H1 (cell line): ENCODE measurements around the gene PMM1. TPM values are rescaled to one million over a fixed set of nuclear protein-coding genes. Genes with fewer than 3 reads are reported as not detected.

Experiments used
- CTCF ChIA-PET: fragments of 300-600 bp; sonication (Branson Sonifier 250); formaldehyde crosslinking; loops from one replicate; lab custom pipeline; 2021; ENCODE audit not compliant: partially characterized antibody; lab: Charles Lee
- POLR2A ChIA-PET: fragments of 300-600 bp; sonication (Branson Sonifier 250); formaldehyde crosslinking; loops from one replicate; lab custom pipeline; 2021; ENCODE audit warnings: inconsistent platforms; ENCODE audit not compliant: partially characterized antibody; lab: Charles Lee
- DNase-seq, 2 experiments: peaks; one replicate each; pipeline versions ENCODE4 v3.0.0 to v3.0.0-alpha.2; 2010 to 2022; ENCODE audit warnings: low spot score in 2 of 2, low read depth in 1 of 2, mixed read lengths in 1 of 2
- FAIRE-seq: peaks from 2 replicates; lab custom pipeline; 2011; peaks lifted over from hg19 to GRCh38; lab: Jason Lieb, UNC
- H2AFZ ChIP-seq: 2 replicates; pipeline ENCODE4 v1.8.1; 2012; ENCODE audit warnings: low read length, inconsistent platforms
- H2AK5ac ChIP-seq: 2 replicates; pipeline ENCODE4 v1.6.1; 2013; ENCODE audit warnings: low read depth, low read length
- H2BK120ac ChIP-seq: replicated peaks from 2 replicates; pipeline ENCODE3; 2013; ENCODE audit warnings: low read depth, low read length, inconsistent platforms
- H2BK12ac ChIP-seq: 2 replicates; pipeline ENCODE4 v1.6.1; 2013; ENCODE audit warnings: low read depth, low read length
- H2BK15ac ChIP-seq: 2 replicates; pipeline ENCODE4 v1.6.1; 2013; ENCODE audit warnings: low read length
- H2BK20ac ChIP-seq: 2 replicates; pipeline ENCODE4 v1.6.1; 2013; ENCODE audit warnings: low read length
- H2BK5ac ChIP-seq: 2 replicates; pipeline ENCODE4 v1.6.1; 2013; ENCODE audit warnings: low read depth, low read length
- H3K14ac ChIP-seq: 2 replicates; pipeline ENCODE4 v1.6.1; 2013; ENCODE audit warnings: inconsistent platforms; ENCODE audit not compliant: insufficient read length
- H3K18ac ChIP-seq: 2 replicates; pipeline ENCODE4 v1.6.1; 2013; ENCODE audit warnings: low read length; ENCODE audit errors: extremely low read depth
- H3K23ac ChIP-seq: 2 replicates; pipeline ENCODE4 v1.6.1; 2013; ENCODE audit warnings: inconsistent platforms; ENCODE audit not compliant: insufficient read length
- H3K23me2 ChIP-seq: 2 replicates; pipeline ENCODE4 v1.6.1; 2013; ENCODE audit warnings: low read depth, low read length
- H3K27ac ChIP-seq: 2 replicates; pipeline ENCODE4 v1.6.1; 2011; ENCODE audit warnings: low read depth, low read length, inconsistent platforms
- H3K27me3 ChIP-seq, 4 experiments: replicated peaks in 1 of 4; 1 replicate in 1 of 4; 2 replicates in 3 of 4; pipeline versions ENCODE4 v1.6.1 to v1.8.1; 2011 to 2013; ENCODE audit warnings: low read length in 3 of 4, mild to moderate bottlenecking in 3 of 4, inconsistent platforms in 2 of 4, mixed read lengths in 2 of 4, moderate library complexity in 1 of 4; ENCODE audit not compliant: control insufficient read depth in 3 of 4, insufficient read depth in 3 of 4; ENCODE audit errors: extremely low read depth in 1 of 4
- H3K36me3 ChIP-seq, 4 experiments: 2 replicates each; pipeline versions ENCODE4 v1.6.1 to v1.8.1; 2011 to 2013; ENCODE audit warnings: mild to moderate bottlenecking in 4 of 4, low read length in 3 of 4, moderate library complexity in 2 of 4, control low read depth in 1 of 4, inconsistent platforms in 1 of 4; ENCODE audit not compliant: insufficient read depth in 4 of 4, control insufficient read depth in 2 of 4
- H3K4ac ChIP-seq: replicated peaks from 2 replicates; pipeline ENCODE3; 2013; ENCODE audit warnings: low read length, low read depth, mixed read lengths, inconsistent platforms; ENCODE audit not compliant: insufficient read length
- H3K4me1 ChIP-seq, 4 experiments: replicated peaks in 1 of 4; 1 replicate in 1 of 4; 2 replicates in 3 of 4; pipeline versions ENCODE4 v1.6.1 to v1.8.1; 2011 to 2013; ENCODE audit warnings: low read length in 3 of 4, inconsistent platforms in 2 of 4, mixed read lengths in 1 of 4; ENCODE audit not compliant: insufficient read depth in 4 of 4, control insufficient read depth in 3 of 4
- H3K4me2 ChIP-seq, 2 experiments: 2 replicates each; pipeline versions ENCODE4 v1.6.1 to v1.8.1; 2011 to 2013; ENCODE audit warnings: low read depth in 2 of 2, low read length in 2 of 2, control low read depth in 1 of 2, inconsistent platforms in 1 of 2, mild to moderate bottlenecking in 1 of 2; ENCODE audit not compliant: insufficient read depth in 1 of 2
- H3K4me3 ChIP-seq, 4 experiments: fragments of 200-600, 300-600 bp in 1 of 4; sonication (generic), shearing (Covaris generic), sonication (Bioruptor Twin) in 1 of 4; 2 replicates each; pipeline versions ENCODE4 v1.5.1 to v1.8.1; 2011 to 2016; ENCODE audit warnings: low read length in 4 of 4, low read depth in 3 of 4, control low read depth in 2 of 4, inconsistent platforms in 2 of 4, mild to moderate bottlenecking in 2 of 4, mixed read lengths in 1 of 4, moderate library complexity in 1 of 4; ENCODE audit not compliant: insufficient read depth in 2 of 4; ENCODE audit errors: extremely low read depth in 1 of 4
- H3K56ac ChIP-seq: replicated peaks from 2 replicates; pipeline ENCODE3; 2013; ENCODE audit warnings: low read depth, mild to moderate bottlenecking, mixed read lengths, low read length, inconsistent platforms; ENCODE audit not compliant: insufficient read length
- H3K79me1 ChIP-seq: 2 replicates; pipeline ENCODE4 v1.6.1; 2013; ENCODE audit warnings: low read depth, low read length, control low read depth
- H3K79me2 ChIP-seq, 2 experiments: 2 replicates each; pipeline versions ENCODE4 v1.6.1 to v1.8.1; 2012 to 2013; ENCODE audit warnings: low read length in 2 of 2, mild to moderate bottlenecking in 2 of 2, inconsistent platforms in 1 of 2; ENCODE audit not compliant: insufficient read depth in 2 of 2, control insufficient read depth in 1 of 2
- H3K9ac ChIP-seq, 4 experiments: replicated peaks in 1 of 4; 1 replicate in 1 of 4; 2 replicates in 3 of 4; pipeline versions ENCODE4 v1.6.1 to v1.8.1; 2011 to 2013; ENCODE audit warnings: low read depth in 3 of 4, low read length in 3 of 4, control low read depth in 2 of 4, mild to moderate bottlenecking in 2 of 4, moderate library complexity in 2 of 4, inconsistent platforms in 1 of 4; ENCODE audit errors: extremely low read depth in 1 of 4
- H3K9me3 ChIP-seq, 2 experiments: 2 replicates each; pipeline versions ENCODE4 v1.6.1 to v1.8.1; 2012 to 2013; ENCODE audit warnings: mild to moderate bottlenecking in 2 of 2, moderate library complexity in 2 of 2, control low read depth in 1 of 2, inconsistent platforms in 1 of 2, low read depth in 1 of 2, low read length in 1 of 2, mixed read lengths in 1 of 2; ENCODE audit not compliant: insufficient read depth in 2 of 2
- H4K20me1 ChIP-seq, 2 experiments: replicated peaks in 1 of 2; 2 replicates each; pipeline versions ENCODE3 to v1.8.1; 2011 to 2013; ENCODE audit warnings: inconsistent platforms in 2 of 2, low read length in 2 of 2, mild to moderate bottlenecking in 1 of 2; ENCODE audit not compliant: insufficient read depth in 2 of 2, control insufficient read depth in 1 of 2
- H4K5ac ChIP-seq: 2 replicates; pipeline ENCODE4 v1.6.1; 2013; ENCODE audit warnings: low read length, low read depth, mixed read lengths, inconsistent platforms; ENCODE audit not compliant: insufficient read length
- H4K8ac ChIP-seq: 2 replicates; pipeline ENCODE4 v1.8.0; 2013; ENCODE audit warnings: mild to moderate bottlenecking, moderate library complexity, low read length, inconsistent platforms; ENCODE audit not compliant: insufficient read depth; ENCODE audit errors: extremely low read depth
- H4K91ac ChIP-seq: replicated peaks from 2 replicates; pipeline ENCODE3; 2013; ENCODE audit warnings: low read length, mixed read lengths, inconsistent platforms; ENCODE audit not compliant: insufficient read length
- JUND ChIP-seq: IDR thresholded peaks from 2 replicates; pipeline ENCODE4 v1.6.1; 2011; ENCODE audit warnings: mild to moderate bottlenecking, improper control_type of control experiment, low read length
- WGBS, 2 experiments: shearing (Covaris generic) in 1 of 2; methylation state at CpG; one replicate each; pipeline versions ENCODE4 v1.1.6 to v1.1.7; 2013 to 2015; ENCODE audit warnings: low lambda C conversion rate in 2 of 2, mixed read lengths in 2 of 2, inconsistent platforms in 1 of 2, low coverage in 1 of 2, missing lambda C conversion rate in 1 of 2; ENCODE audit not compliant: insufficient replicate concordance in 2 of 2, insufficient coverage in 1 of 2, insufficient read length in 1 of 2; ENCODE audit errors: extremely low coverage in 1 of 2, missing lambda C conversion rate in 1 of 2; 5-methylcytosine and 5-hydroxymethylcytosine counted together
- polyA plus RNA-seq, 7 experiments: library from polyadenylated mRNA; depleted of rRNA in 3 of 7; stranded (reverse) in 5 of 7; unstranded in 2 of 7; fragments of >200 nt in 5 of 7; fragments of 200-250 nt in 2 of 7; gene quantifications; 1 replicate in 5 of 7; 2 replicates in 1 of 7; 4 replicates in 1 of 7; pipeline versions ENCODE4 v1.2.1 to v1.2.3, GENCODE V29; 2011 to 2013; ENCODE audit warnings: missing spikeins in 2 of 7, mixed read lengths in 2 of 7
- total RNA-seq: library from RNA; stranded (reverse); fragmentation: NEBNext Ultra II Directional; extraction: Animal tissue kit (Norgen Biotek cat#: 25700); gene quantifications from 2 replicates; pipeline ENCODE4 v1.2.1, GENCODE V29; 2021

PMM1 gene
- total and polyA plus RNA-seq, 2 of the 8 experiments (the other 6 are each of a cell fraction or from before 2014, with no cell fraction given), result 11.3 to 20.0 TPM

- no peak for DNase-seq
- Histone ChIP-seq H3K36me3 (no peaks in the 10 kb centered on the region), H3K9me3 (no peaks in the 10 kb centered on the region), H3K79me1 (peaks cover 2% of the 10 kb centered on the region; the same call in 1 of the 2 replicates), H2BK15ac (no peak overlapping the region), H4K20me1 (peaks cover 0 to 5% of the 10 kb centered on the region in 2 experiments), H3K4me3 (no peak overlapping the region), H3K27ac (no peak overlapping the region), H3K18ac (no peak overlapping the region), H4K8ac (no peak overlapping the region), H3K23ac (no peak overlapping the region), H2BK5ac (no peak overlapping the region), H3K27me3 (no peaks in the 10 kb centered on the region), H2AK5ac (no peak overlapping the region), H3K14ac (no peak overlapping the region), H3K4ac (no peak overlapping the region), H4K91ac (no peak overlapping the region), H3K9ac (no peak overlapping the region), H3K4me1 (peaks cover 0 to 2% (median 0%) of the 10 kb centered on the region in 4 experiments; a peak in 1 of 7 replicates), H2BK120ac (no peak overlapping the region), H4K5ac (no peak overlapping the region), H2BK20ac (no peak overlapping the region), H3K23me2 (no peaks in the 10 kb centered on the region), H2AFZ (no peak overlapping the region), H3K79me2 (peaks cover 0 to 26% of the 10 kb centered on the region in 2 experiments; a peak in 2 of 4 replicates), H2BK12ac (no peak overlapping the region), H3K4me2 (no peak overlapping the region), H3K56ac (no peak overlapping the region)
- FAIRE-seq, result no peak
- 94% methylated on average over 2 of the region's 2 CpGs; no CpG with 5 or more reads in 1 of the 2 experiments for WGBS, 2 experiments
- no peak for TF ChIP-seq JUND
- ChIA-PET CTCF (interaction anchor here (1.0 to 4.0 kb wide), 3 partner anchors 16 to 60 kb away, joined by 3 to 29 read pairs (median 5); no protein-coding TSS in a partner anchor), POLR2A (interaction anchor here (1.0 kb wide), 1 partner anchor 16 kb away, joined by 3 read pairs; no protein-coding TSS in a partner anchor)
These were observed 23.8 kb upstream of the PMM1 start for GRCh38 chr22:41613456-41613855.
